Measurements from ENCODE around the gene MEGF6.

GRCh38 chr1:3510136-3510955 lies 101.0 kb downstream of the MEGF6 start:
- TF ChIP-seq, protein P1, sequence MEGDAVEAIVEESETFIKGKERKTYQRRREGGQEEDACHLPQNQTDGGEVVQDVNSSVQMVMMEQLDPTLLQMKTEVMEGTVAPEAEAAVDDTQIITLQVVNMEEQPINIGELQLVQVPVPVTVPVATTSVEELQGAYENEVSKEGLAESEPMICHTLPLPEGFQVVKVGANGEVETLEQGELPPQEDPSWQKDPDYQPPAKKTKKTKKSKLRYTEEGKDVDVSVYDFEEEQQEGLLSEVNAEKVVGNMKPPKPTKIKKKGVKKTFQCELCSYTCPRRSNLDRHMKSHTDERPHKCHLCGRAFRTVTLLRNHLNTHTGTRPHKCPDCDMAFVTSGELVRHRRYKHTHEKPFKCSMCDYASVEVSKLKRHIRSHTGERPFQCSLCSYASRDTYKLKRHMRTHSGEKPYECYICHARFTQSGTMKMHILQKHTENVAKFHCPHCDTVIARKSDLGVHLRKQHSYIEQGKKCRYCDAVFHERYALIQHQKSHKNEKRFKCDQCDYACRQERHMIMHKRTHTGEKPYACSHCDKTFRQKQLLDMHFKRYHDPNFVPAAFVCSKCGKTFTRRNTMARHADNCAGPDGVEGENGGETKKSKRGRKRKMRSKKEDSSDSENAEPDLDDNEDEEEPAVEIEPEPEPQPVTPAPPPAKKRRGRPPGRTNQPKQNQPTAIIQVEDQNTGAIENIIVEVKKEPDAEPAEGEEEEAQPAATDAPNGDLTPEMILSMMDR (IDR thresholded peaks at IDR 0.05) = no peak
- TF ChIP-seq POLR2A (IDR thresholded peaks at IDR 0.05) = no peak

Measured in heart left ventricle (tissue), 13 donors.